Stimulated activated CD4-positive, alpha-beta T cell treated with anti-CD3 and anti-CD28 coated beads, Interleukin-1b, Interleukin-23, amount 100 ng/mL, for 48 hours (primary cell): ENCODE measurements around the gene SLITRK3.
"Not testable (repeated sequence)": the region's sequence is repeated elsewhere in the genome, so short reads cannot be mapped to it uniquely, and the experiment has no call there.

ENCODE experiments used
- DNase-seq: peaks from one replicate; pipeline ENCODE4 v3.0.0-alpha.2; 2020

SLITRK3 gene

DNA sequence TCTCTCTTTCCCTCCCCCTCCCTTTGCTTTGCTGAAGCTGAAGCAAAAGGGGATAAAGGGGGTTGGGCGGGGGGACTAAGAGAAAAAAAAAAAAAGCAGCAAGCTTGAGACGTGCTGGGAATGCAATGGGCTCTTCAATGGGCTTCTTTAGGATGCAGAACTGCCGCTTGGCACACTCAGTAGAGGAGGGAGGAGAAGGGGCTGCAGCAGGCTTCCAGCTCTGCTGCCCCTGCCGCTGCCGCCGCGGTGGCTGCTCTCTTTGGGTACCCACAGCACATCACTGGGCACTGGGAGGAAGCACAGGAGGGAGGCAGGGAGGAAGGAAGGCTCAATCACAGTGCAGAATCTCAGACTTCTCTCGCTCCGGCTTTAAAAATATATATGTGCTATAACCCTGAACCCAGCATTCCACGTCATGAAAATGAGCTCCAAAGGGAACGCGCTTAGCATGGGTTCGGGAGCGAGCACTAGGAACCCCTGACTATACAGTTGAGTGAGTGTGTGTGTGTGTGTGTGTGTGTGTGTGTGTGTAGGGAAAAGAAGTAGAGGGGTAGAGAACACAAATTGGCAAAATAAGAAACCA lies 3.5 kb downstream of the SLITRK3 start:
- no peak for DNase-seq

DNA sequence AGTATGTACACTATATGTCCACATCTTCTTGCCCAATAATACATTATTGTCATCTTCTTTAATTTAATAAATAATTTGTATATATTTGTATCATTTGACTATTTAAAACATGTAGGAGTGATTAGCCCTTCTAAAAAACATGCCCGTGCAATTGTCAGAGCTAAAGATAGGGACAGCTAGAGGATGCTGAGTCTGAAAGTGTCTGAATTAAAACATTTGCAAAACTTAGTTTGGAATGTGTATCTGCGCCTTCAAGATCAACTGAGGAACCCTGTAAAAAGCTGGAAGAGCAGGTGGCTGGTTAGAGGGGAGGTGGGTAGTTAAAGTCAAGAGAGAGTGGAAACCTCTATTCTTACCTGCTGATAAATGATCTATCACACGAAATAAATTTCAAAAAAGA lies 4.7 kb downstream of the SLITRK3 start:
- DNase-seq: no peak

DNA sequence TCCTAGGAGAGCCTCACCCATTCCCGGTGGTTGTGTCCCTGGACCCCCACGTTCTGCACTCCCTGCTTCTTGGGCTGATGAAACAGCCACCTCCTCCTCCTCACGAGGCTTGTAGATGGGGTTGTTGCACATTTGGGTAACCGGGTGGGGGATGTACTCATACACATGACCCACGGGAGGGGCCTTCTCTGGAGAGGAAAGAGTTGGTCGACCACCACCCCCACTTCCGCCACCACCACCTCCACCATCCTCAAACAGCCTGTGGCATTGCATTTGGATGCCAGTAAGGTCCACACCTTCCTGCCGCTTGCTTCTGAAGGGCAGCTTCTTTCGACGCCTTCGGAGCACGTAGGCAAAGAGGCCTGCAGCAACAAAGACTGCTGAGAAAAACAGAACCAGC lies 7.7 kb downstream of the SLITRK3 start:
- DNase-seq: no peak

DNA sequence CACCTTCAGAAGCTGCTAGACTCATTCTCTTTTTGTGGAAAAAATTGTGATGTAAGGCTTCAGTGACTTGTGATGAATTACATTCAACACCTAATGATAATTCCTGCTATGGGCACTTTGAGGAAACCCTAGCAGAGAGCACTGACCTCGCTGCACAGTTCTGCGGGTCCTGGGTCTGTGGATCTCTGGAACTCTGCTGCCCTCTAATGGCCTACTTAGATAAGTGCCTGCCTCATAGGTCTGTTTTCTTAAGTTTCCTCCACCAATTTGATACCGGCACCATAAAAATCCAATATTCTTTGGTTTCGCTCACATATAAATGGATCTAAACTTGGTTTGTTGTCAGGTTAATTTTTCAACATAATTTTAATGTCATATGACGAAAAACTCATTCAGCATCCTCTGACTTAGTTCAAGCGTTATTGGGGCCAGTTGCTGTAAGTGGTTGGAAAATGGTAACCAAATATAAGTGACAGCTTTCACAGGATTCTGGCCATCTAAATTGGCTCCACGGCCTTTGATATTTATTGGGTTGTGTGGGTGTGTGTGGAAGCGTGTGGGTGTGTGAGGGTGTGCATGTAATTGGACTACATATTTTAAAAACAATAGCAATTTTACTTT lies 10.4 kb downstream of the SLITRK3 start:
- DNase-seq: peak; percentile 22

GRCh38 chr3:165181556-165181955 lies 14.6 kb downstream of the SLITRK3 start:
- no peak for DNase-seq

- no peak for DNase-seq
Measured at GRCh38 chr3:165170236-165170635, 25.9 kb downstream of the SLITRK3 start.

GRCh38 chr3:165169368-165169767 lies 26.8 kb downstream of the SLITRK3 start:
- no peak for DNase-seq

DNA sequence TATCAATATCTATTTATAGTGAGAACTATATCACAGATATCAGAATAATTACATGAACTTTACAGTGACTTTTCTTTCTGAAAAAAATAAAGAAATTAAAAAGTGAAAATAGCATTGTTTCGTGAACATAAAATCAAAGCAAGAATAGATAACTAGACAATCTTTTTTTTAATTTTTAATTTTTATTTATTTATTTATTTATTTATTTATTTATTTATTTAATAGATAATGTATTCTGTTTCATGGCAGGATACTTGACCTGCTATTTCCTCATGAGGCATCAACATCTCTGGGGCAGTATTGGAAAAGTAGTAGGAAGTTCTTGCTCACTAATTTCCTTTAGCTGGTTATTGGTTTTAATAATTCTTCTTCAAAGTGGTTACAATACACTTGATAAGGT lies 33.3 kb downstream of the SLITRK3 start:
- no peak for DNase-seq

DNA sequence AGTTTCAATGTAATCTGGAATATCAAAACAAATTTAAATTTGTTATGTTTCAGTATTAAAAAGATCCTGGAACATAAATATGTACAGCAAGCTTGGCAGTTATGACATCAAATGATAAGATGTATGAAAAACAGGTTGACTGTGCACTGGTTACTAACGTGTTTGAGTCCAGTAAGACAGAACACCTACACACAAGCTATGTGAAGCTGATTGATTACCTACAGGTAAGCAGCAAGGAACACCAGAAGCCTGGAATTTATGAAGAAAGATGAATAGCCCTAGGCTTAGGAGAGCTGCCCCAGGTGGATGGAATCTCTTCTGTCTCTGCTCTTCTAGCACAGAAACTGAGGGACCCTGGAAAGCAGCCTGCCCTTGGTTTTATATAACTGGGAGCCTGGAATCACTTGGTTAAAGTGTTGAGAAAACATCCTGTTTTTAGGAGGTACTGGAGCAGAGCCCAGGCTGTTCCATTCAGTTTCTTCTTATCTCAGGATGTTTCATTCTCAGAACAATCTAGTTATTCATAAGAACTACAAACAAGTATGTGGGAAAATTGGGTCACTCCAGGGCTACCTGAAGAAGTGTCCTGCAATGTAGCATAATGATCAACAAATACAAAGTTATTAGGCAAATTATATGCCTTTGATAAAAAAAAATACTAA lies 36.3 kb downstream of the SLITRK3 start:
- no peak for DNase-seq

DNA sequence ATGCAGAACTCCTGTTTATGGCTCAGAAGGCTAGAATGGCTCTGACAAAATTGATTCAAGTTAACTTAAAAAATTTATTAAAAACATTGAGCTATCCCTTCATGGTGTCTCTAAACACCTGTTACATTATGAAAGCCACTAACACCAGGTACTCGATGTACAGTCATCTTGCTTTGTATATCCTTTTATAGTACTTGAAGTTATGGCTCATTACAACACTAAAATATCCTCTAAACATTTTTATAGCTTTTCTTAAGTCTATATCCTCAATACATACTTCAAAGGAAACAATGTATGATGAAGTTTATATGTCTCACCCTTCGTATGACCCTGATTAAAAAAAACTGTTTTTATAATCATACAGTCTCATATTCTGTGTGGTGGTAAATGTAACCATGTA lies 38.2 kb downstream of the SLITRK3 start:
- DNase-seq: no peak

DNA sequence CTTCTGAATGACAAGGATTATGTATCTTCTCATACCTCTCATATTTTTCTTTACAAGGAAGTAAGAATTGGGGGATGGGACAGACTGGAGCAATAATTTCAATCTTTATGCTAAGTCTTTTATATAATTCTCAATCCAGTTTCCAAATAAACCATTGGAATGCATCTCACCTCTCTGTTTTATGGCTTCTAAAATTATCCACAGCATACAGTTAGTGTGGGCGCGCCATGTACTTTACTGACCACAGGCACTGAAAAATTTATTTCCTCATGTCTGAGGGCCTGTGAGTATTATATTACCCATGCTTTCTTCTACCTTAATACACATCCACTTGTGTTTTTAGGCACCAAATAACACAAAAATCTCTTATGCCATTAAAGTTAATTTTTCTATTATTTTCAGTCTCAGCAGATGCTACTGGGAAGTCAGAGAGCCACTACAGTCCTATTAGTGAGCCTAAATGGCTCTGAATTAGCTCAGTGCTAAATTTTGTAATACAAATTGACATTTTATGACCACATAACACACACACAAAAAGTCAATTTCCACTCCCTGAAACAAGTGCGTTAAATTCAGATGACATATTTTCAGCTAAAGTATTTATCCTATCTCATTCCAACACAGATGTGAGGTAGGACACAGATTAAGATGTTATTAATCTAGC lies 39.3 kb downstream of the SLITRK3 start:
- no peak for DNase-seq

DNA sequence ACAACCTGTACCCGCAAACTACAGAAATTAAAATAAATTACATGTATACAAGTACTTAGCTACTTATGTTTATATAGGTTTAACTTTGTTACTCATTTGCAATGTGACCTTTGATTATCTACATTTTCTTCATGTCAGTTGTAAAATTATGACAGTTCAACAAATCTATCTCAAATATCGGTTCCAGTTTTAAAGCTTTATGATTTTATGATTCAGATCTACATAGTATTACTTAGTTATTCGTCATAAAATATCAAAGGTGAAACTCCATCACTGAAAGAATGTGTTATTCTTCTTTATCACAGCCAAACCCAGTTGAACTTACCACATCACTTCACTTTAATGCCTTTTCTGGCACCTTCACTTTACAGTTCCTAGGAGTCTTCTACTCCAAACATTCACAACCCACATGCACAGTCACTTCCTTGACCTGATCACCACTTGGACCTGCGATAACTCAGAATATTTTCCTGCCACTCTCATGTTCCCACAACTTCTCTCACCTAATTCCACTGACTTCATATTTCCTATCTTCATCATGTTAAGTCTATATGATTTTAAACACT lies 47.2 kb downstream of the SLITRK3 start:
- DNase-seq: no peak

GRCh38 chr3:165144271-165144670 lies 51.9 kb downstream of the SLITRK3 start:
- DNase-seq: no peak

DNA sequence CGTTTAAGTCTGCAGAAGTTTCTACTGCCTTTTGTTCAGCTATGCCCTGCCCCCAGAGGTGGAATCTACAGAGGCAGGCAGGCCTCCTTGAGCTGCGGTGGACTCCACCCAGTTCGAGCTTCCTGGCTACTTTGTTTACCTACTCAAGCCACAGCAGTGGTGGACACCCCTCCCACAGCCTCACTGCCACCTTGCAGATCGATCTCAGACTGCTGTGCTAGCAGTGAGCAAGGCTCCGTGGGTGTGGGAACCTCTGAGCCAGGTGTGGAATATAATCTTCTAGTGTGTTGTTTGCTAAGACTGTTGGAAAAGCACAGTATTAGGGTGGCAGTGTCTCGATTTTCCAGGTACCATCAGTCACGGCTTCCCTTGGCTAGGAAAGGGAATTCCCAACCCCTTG lies 56.3 kb downstream of the SLITRK3 start:
- DNase-seq: not testable (repeated sequence)
